ENCODE results near the gene CLK2.
"Not testable (repeated sequence)": the region's sequence is repeated elsewhere in the genome, so short reads cannot be mapped to it uniquely, and the experiment has no call there.

Gene CLK2

DNA sequence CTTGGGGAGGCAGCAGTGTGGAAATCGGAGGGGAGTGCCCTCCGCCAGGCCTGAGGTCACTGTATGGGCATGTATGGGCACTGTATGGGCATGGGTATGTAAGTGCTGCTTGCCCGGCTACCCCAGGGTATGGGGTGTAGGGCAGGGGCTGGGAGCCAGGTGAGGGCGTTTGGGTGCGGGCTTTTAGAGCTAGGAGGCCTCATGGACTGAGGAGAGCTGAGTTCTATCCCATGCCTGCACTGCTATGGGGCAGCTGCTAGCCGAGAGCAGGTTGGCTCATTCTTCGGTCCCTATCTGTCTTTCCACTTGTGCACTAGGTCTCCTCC, 22.6 kb upstream of the CLK2 start:
- no peak for DNase-seq

- no peak for DNase-seq
Measured at GRCh38 chr1:155295183-155295941, 22.1 kb upstream of the CLK2 start.

DNA sequence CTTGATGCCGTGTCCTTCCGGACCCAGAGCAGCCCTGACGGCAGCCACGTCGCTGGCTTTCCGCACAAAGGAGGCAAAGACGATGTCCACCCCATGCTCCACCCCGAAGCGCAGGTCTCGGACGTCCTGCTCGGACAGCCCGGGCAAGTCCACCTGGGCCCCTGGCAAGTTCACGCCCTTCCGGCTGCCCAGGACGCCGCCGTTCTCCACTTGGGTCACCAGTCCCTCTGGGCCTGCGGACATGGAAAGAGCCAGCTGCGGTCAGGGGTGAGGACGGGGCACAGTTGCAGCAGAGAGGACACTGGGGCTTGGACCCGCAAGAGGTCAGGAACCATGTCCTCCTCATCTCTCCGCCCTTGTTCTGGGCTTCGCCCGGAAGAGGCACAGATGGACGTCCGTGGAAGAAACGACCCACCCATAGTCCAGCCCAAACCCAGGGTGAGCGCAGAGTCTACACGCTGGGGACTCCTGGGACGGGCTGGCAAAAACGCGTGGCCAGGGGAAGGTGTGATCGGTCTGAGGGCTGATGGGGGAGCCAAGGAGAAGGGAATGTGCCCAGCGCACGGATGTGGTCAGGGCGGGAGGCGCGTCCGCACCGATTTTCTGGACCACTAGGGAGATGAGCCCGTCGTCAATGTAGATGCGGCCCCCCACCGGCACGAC, 21.3 kb upstream of the CLK2 start:
- DNase-seq: no peak

DNA sequence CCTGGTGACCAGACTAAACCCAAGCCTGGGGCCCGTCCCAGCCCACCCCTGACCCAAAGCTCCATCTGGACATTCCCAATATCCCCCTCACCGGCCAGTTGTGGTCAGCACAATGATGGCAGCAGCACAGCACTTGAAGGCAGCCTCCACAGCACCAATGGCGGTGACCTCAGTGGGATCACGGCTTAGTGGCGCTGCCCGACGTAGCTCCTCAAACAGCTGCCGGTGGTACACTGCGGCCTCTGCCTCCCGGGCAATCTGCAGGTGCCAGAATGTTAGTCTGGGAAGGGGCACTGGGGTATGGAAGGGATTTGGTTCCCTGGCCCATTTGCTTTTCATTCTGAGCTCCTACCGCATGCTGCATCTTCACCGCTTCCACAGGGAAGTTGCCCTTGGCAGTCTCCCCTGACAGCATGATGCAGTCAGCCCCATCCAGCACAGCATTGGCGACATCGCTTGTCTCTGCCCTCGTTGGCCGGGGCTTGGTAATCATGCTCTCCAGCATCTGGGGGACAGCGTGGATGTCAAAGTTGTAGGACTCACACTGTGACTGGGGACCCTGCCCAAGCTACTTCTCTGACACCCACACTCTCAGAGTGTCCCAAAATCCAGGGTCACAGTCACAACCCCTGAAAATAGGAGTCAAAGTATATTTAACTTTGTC, 19.9 kb upstream of the CLK2 start:
- DNase-seq: no peak

DNA sequence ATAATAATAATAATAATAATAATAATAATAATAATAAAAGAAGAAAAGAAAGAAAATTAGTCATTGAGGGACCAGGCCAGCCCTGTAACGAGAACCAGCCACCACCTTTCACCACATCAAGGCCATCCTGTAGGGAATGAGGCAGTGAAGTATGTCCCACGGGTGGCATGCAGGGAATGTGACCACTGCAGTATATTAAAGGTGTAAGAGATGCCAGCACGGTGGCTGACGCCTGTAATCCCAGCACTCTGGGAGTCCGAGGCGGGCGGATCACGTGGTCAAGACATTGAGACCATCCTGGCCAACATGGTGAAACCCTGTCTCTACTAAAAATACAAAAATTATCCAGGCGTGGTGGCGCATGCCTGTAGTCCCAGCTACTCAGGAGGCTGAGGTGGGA, 17.7 kb upstream of the CLK2 start:
- DNase-seq: not testable (repeated sequence)

- no peak for DNase-seq
Measured at GRCh38 chr1:155287987-155288543, 14.8 kb upstream of the CLK2 start.

DNA sequence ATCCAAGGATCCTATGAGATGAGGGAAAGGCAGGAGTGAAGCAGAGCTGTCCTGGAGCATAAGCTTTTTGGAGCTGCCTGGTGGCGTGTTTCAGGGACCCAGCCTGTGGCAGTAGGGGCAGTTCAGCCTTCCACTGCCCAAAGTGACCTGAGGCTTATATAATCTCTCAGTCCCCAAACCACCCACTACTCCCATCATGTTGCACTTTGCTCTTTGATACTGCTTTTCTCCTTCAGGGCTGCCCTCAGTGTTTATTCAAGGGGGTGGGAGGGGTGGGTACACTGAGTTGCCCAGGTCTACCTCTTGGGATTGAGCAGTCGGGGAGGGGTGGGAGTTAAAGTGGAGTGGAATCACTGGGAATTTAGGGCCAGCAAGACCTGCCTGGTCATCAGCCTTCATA, 13.2 kb upstream of the CLK2 start:
- no peak for DNase-seq

DNA sequence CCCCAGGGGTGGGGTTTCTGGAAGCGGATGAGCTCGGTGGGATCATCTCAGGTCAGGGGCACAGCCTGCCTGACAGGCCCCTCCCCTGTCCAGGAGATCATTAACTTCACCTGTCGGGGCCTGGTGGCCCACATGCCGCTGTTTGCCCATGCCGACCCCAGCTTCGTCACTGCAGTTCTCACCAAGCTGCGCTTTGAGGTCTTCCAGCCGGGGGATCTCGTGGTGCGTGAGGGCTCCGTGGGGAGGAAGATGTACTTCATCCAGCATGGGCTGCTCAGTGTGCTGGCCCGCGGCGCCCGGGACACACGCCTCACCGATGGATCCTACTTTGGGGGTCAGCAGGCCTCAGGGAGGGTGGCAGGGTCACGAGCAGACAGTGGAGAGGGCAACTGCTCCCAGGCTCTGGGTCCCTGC, 12.3 kb upstream of the CLK2 start:
- DNase-seq: no peak

DNA sequence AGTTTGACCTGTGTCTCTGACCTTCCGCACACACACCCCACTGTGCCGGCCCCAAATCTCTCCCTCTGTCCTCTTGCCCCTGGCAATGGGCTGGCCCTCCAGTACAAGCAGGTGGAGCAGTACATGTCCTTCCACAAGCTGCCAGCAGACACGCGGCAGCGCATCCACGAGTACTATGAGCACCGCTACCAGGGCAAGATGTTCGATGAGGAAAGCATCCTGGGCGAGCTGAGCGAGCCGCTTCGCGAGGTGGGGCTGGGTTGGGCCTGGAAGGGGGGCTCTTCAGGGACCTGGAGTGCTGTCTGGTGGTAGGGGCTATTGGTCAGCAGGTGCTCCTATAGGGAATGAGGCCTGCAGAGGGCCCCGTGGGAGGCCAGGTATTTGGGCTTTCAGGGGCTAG, 11.8 kb upstream of the CLK2 start:
- no peak for DNase-seq

GRCh38 chr1:155284476-155284875, 11.2 kb upstream of the CLK2 start:
- DNase-seq: no peak

GRCh38 chr1:155282488-155283091, 9.3 kb upstream of the CLK2 start:
- DNase-seq: no peak

DNA sequence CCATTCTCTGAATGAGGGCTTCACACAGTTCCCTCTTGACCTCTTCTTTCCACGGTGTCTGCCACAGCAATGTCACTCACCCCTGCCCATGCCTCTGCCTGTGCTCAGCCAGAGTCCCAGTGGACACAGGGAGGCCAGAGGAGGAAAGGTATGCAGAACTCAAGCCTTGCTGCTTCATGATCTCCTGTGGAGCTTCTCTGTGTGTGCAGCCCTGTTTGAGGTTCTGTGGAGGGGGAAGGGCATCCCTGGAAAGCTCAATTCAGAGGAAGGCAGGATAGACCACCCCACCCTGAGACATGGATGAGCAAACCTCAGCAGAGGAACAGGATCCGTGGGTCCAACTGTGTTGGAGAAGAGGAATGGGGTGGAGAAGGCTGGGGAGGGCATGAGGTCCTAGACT, 6.0 kb upstream of the CLK2 start:
- no peak for DNase-seq

GRCh38 chr1:155278689-155279160, 5.4 kb upstream of the CLK2 start:
- no peak for DNase-seq

GRCh38 chr1:155277902-155278688, 4.8 kb upstream of the CLK2 start:
- DNase-seq: peak; percentile 81

- peak; percentile 99 for DNase-seq
Measured at GRCh38 chr1:155277070-155277901, 4.0 kb upstream of the CLK2 start, which contains the start of gene HCN3. TSS of gene HCN3 (plus strand) at chr1:155277463. CDS start at chr1:155277591, 128 bp downstream.

DNA sequence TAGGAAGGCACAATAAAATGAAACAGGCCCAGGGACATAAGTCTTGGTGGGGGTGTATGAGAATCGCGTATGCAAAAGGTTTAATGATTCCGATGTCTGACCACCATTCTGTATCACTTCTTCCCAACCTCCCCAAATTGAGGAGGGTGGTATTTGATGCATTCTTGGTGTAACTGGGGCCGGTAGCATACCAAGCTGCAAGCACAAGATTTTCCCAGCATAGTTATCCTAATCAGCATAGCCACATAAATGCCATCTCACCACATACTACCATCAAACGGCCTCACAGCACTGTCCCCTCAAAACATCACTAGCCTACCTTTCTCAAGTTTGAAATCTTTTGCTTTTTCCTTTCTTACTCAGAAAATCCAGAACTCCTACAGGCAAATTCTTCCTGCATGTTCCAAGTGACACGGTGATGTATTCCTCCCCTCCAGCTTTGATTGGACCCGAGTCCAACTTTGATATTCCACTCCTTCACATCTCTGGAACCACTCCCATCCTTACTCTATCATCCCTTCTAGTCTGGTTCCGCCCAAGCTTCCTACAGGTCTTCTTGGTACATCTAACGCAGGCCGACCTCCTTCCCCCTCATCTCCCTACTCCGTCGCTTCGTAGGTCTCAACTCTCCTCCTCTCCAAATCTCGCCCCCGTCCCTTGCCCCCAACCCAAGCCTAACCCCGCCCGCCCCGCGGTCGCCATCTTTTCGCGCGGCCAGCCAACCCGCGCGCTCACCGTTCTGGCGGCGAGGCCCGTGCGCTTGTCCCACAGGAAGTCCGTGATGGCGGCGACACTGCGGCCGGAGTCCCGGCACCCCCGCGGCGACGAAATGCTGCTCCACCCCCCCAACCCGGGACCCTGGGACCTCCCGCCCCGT, 600 bp downstream of the CLK2 start:
- peak; percentile 89 for DNase-seq

GRCh38 chr1:155269381-155269780, 3.9 kb downstream of the CLK2 start:
- no peak for DNase-seq

GRCh38 chr1:155268630-155269029, 4.7 kb downstream of the CLK2 start:
- no peak for DNase-seq

DNA sequence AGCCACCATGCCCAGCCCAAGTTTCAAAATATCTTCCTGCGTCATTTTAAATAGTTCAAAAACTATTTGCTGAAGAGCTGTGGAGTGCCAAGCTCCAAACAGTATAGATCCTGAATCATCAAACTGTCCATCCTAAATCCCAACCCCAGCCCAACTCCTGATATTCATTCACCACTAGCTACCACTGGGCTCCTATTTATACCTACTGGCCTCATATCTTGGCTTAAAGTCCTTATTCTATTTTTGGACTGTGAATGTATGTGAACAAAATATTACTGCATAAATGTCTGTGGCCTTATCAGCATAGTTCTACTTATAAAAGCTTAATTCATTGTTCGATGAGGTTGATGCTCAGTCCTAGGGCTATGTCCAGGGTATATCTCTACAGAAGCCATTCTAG, 5.9 kb downstream of the CLK2 start:
- no peak for DNase-seq

GRCh38 chr1:155266553-155266952, 6.8 kb downstream of the CLK2 start:
- DNase-seq: no peak

Data from NCI-H69 (cell line).